WTC11 (cell line): ENCODE data around the gene AKT1S1.

ENCODE experiments used
- E2F5 ChIP-seq: sonication (generic); formaldehyde crosslinking; IDR thresholded peaks from 2 replicates; pipeline ENCODE4 v1.8.1; 2022; ENCODE audit warnings: mild to moderate bottlenecking, moderate library complexity, missing genetic modification reagents
- ESRRA ChIP-seq: sonication (generic); formaldehyde crosslinking; IDR thresholded peaks from 2 replicates; pipeline ENCODE4 v1.8.1; 2022; ENCODE audit warnings: mild to moderate bottlenecking, missing genetic modification reagents, borderline replicate concordance
- FOXJ3 ChIP-seq: sonication (generic); formaldehyde crosslinking; IDR thresholded peaks from 2 replicates; pipeline ENCODE4 v1.9.0; 2021; ENCODE audit warnings: missing genetic modification reagents, mild to moderate bottlenecking, borderline replicate concordance
- SMAD4 ChIP-seq: sonication (generic); formaldehyde crosslinking; IDR thresholded peaks from 2 replicates; pipeline ENCODE4 v1.8.0; 2022; ENCODE audit warnings: mild to moderate bottlenecking, missing genetic modification reagents
- ZNF423 ChIP-seq: fragments of 250-450 bp; sonication (Bioruptor Pico); IDR thresholded peaks from 2 replicates; pipeline ENCODE4 v2.1.2; 2022; ENCODE audit warnings: mild to moderate bottlenecking, moderate library complexity
- TF ChIP-seq, protein P1 (sequence below): fragments of 200-600 bp; IDR thresholded peaks from 2 replicates; pipeline ENCODE4 v1.8.0; 2022; ENCODE audit warnings: antibody characterized with exemption
- TF ChIP-seq, protein P2 (sequence below): fragments of 250-450 bp; sonication (Bioruptor Pico); IDR thresholded peaks from 2 replicates; pipeline ENCODE4 v1.8.0; 2021; ENCODE audit warnings: mild to moderate bottlenecking
- TF ChIP-seq, protein P3 (sequence below): sonication (generic); formaldehyde crosslinking; IDR thresholded peaks from 2 replicates; pipeline ENCODE4 v1.8.0; 2022; ENCODE audit warnings: mild to moderate bottlenecking, missing genetic modification reagents
- TF ChIP-seq, protein P4 (sequence below): fragments of 250-450 bp; sonication (Bioruptor Pico); IDR thresholded peaks from 2 replicates; pipeline ENCODE4 v1.9.0; 2021; ENCODE audit warnings: mild to moderate bottlenecking, borderline replicate concordance
- TF ChIP-seq, protein P5 (sequence below): sonication (generic); formaldehyde crosslinking; IDR thresholded peaks from 2 replicates; pipeline ENCODE4 v1.8.1; 2023; ENCODE audit warnings: mild to moderate bottlenecking, moderate library complexity, missing genetic modification reagents

DNA sequence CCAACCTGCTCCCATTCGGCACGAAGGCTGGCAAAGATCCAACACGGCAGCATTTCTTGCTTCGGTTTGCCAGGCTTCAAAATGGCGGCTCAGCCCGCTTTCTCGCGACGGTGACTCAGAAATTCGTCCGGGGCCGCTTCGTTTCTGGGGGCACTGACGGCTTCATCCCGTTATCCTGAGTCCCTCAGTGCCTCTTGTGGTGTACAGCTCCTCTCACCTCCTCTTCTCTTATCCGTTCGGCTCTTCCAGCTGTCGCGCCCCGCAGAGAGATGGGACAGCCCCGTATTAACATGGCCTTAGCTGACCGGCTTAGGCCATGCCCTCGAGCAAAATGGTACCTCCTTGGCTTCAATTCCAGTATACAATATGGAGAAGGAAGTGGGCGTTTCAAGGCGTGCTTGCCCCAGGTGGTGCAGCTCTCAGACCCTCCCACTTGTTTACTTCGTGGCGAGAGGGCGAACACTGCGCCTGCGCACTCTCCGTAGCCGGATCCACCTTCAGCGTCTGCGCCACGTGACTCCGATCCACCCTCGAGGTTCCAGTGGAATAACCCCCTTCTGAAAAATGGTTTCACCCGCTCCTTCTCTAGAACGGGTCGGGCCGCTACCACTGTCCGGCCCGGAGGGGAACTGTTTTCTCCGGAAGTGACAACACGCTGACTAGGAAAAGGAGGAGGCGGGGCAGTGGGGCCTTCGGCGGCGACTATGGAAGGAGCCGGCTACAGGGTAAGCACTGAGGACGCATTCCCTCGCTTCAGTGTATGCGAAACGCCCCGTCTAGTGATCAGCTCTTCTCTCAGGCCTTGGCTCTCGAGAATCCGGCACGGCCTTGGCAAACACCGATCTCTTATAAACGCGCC is at the start of gene AKT1S1, which contains the start of gene TBC1D17:
- TF ChIP-seq, protein P1, sequence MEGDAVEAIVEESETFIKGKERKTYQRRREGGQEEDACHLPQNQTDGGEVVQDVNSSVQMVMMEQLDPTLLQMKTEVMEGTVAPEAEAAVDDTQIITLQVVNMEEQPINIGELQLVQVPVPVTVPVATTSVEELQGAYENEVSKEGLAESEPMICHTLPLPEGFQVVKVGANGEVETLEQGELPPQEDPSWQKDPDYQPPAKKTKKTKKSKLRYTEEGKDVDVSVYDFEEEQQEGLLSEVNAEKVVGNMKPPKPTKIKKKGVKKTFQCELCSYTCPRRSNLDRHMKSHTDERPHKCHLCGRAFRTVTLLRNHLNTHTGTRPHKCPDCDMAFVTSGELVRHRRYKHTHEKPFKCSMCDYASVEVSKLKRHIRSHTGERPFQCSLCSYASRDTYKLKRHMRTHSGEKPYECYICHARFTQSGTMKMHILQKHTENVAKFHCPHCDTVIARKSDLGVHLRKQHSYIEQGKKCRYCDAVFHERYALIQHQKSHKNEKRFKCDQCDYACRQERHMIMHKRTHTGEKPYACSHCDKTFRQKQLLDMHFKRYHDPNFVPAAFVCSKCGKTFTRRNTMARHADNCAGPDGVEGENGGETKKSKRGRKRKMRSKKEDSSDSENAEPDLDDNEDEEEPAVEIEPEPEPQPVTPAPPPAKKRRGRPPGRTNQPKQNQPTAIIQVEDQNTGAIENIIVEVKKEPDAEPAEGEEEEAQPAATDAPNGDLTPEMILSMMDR = no peak
- TF ChIP-seq, protein P2, sequence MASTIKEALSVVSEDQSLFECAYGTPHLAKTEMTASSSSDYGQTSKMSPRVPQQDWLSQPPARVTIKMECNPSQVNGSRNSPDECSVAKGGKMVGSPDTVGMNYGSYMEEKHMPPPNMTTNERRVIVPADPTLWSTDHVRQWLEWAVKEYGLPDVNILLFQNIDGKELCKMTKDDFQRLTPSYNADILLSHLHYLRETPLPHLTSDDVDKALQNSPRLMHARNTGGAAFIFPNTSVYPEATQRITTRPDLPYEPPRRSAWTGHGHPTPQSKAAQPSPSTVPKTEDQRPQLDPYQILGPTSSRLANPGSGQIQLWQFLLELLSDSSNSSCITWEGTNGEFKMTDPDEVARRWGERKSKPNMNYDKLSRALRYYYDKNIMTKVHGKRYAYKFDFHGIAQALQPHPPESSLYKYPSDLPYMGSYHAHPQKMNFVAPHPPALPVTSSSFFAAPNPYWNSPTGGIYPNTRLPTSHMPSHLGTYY (CRISPR knock-in tag) = 0 out of 2 replicates have a peak, but pooled peaks have one; percentile 4
- no peak for TF ChIP-seq ZNF423
- TF ChIP-seq ESRRA (CRISPR knock-in tag) = no peak
- TF ChIP-seq FOXJ3 (CRISPR knock-in tag) = no peak
- no peak for TF ChIP-seq SMAD4 (CRISPR knock-in tag)
- TF ChIP-seq, protein P3, sequence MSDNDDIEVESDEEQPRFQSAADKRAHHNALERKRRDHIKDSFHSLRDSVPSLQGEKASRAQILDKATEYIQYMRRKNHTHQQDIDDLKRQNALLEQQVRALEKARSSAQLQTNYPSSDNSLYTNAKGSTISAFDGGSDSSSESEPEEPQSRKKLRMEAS = peak; percentile 90
- no peak for TF ChIP-seq E2F5 (CRISPR knock-in tag)
- TF ChIP-seq, protein P4, sequence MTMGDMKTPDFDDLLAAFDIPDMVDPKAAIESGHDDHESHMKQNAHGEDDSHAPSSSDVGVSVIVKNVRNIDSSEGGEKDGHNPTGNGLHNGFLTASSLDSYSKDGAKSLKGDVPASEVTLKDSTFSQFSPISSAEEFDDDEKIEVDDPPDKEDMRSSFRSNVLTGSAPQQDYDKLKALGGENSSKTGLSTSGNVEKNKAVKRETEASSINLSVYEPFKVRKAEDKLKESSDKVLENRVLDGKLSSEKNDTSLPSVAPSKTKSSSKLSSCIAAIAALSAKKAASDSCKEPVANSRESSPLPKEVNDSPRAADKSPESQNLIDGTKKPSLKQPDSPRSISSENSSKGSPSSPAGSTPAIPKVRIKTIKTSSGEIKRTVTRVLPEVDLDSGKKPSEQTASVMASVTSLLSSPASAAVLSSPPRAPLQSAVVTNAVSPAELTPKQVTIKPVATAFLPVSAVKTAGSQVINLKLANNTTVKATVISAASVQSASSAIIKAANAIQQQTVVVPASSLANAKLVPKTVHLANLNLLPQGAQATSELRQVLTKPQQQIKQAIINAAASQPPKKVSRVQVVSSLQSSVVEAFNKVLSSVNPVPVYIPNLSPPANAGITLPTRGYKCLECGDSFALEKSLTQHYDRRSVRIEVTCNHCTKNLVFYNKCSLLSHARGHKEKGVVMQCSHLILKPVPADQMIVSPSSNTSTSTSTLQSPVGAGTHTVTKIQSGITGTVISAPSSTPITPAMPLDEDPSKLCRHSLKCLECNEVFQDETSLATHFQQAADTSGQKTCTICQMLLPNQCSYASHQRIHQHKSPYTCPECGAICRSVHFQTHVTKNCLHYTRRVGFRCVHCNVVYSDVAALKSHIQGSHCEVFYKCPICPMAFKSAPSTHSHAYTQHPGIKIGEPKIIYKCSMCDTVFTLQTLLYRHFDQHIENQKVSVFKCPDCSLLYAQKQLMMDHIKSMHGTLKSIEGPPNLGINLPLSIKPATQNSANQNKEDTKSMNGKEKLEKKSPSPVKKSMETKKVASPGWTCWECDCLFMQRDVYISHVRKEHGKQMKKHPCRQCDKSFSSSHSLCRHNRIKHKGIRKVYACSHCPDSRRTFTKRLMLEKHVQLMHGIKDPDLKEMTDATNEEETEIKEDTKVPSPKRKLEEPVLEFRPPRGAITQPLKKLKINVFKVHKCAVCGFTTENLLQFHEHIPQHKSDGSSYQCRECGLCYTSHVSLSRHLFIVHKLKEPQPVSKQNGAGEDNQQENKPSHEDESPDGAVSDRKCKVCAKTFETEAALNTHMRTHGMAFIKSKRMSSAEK = no peak
- TF ChIP-seq, protein P5, sequence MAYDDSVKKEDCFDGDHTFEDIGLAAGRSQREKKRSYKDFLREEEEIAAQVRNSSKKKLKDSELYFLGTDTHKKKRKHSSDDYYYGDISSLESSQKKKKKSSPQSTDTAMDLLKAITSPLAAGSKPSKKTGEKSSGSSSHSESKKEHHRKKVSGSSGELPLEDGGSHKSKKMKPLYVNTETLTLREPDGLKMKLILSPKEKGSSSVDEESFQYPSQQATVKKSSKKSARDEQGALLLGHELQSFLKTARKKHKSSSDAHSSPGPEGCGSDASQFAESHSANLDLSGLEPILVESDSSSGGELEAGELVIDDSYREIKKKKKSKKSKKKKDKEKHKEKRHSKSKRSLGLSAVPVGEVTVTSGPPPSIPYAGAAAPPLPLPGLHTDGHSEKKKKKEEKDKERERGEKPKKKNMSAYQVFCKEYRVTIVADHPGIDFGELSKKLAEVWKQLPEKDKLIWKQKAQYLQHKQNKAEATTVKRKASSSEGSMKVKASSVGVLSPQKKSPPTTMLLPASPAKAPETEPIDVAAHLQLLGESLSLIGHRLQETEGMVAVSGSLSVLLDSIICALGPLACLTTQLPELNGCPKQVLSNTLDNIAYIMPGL (CRISPR knock-in tag) = no peak
